Heart left ventricle (tissue), 16 donors: ENCODE results near the gene GSTCD. TPM values are rescaled to one million over a fixed set of nuclear protein-coding genes. Genes with fewer than 3 reads are reported as not detected.

Source experiments
- ATAC-seq, 4 donors: fragments of 200-7000 bp; cut with Tn5 transposase; one replicate each; pipeline ENCODE4 v1.9.1; 2020 to 2022; ENCODE audit warnings: moderate library complexity in 4 of 4, mild to moderate bottlenecking in 3 of 4, moderate number of reproducible peaks in 1 of 4
- DNase-seq, 5 donors: peaks; one replicate each; pipeline ENCODE4 v3.0.0-alpha.2; 2020
- H3K27ac ChIP-seq, 12 donors: fragments of 200-600 bp; sonication (generic) in 4 of 12; one replicate each; pipeline versions ENCODE4 v1.5.0 to v1.8.0; 2016 to 2022; ENCODE audit warnings: mild to moderate bottlenecking in 2 of 12
- H3K27me3 ChIP-seq, 9 donors: fragments of 200-600 bp; sonication (generic) in 2 of 9; one replicate each; pipeline versions ENCODE4 v1.5.1 to v1.8.0; 2016 to 2022; ENCODE audit warnings: mild to moderate bottlenecking in 3 of 9
- H3K36me3 ChIP-seq, 9 donors: fragments of 200-600 bp; sonication (generic) in 2 of 9; one replicate each; pipeline versions ENCODE4 v1.5.0 to v1.8.0; 2018 to 2022; ENCODE audit warnings: mild to moderate bottlenecking in 2 of 9
- H3K4me1 ChIP-seq, 12 donors: fragments of 200-600 bp; sonication (generic) in 4 of 12; one replicate each; pipeline versions ENCODE4 v1.5.0 to v1.8.0; 2016 to 2022; ENCODE audit warnings: mild to moderate bottlenecking in 3 of 12
- H3K4me3 ChIP-seq, 12 donors: fragments of 200-600 bp; sonication (generic) in 4 of 12; one replicate each; pipeline versions ENCODE4 v1.5.0 to v1.8.0; 2017 to 2022; ENCODE audit warnings: mild to moderate bottlenecking in 9 of 12, moderate library complexity in 4 of 12
- H3K9me3 ChIP-seq, 12 donors: fragments of 200-600 bp; sonication (generic) in 4 of 12; one replicate each; pipeline versions ENCODE4 v1.5.0 to v1.8.0; 2016 to 2022; ENCODE audit warnings: mild to moderate bottlenecking in 1 of 12
- CTCF ChIP-seq, 12 donors: fragments of 200-600 bp; sonication (generic) in 4 of 12; IDR thresholded peaks; one replicate each; pipeline versions ENCODE4 v1.5.0 to v1.8.0; 2018 to 2022; ENCODE audit warnings: antibody characterized with exemption in 12 of 12, mild to moderate bottlenecking in 5 of 12
- POLR2A ChIP-seq, 2 donors: fragments of 450-650 bp; IDR thresholded peaks; one replicate each; pipeline ENCODE4 v1.6.1; 2017; ENCODE audit warnings: antibody characterized with exemption in 2 of 2, mild to moderate bottlenecking in 2 of 2, moderate library complexity in 2 of 2
- WGBS, 4 donors: extraction: QIAGEN DNeasy Blood & Tissue Kit in 2 of 4; methylation state at CpG; one replicate each; pipeline versions ENCODE4 v1.1.5 to v1.1.7; 2013 to 2018; 5-methylcytosine and 5-hydroxymethylcytosine counted together
- intact Hi-C, 10 donors: fragments of 100-400 bp; cut with DNase I; formaldehyde crosslinking; loops; one replicate each; pipeline versions ENCODE4 v1.11.1 to v1.14.2; 2022
- long read RNA-seq, 3 donors: library from polyadenylated mRNA; unstranded; transcript quantifications; one replicate each; pipeline ENCODE4 v2.0.0, GENCODE V29; 2020 to 2021
- polyA plus RNA-seq, 2 donors: library from polyadenylated mRNA; stranded (reverse); fragments of 200-250 nt; gene quantifications; one replicate each; pipeline ENCODE4 v1.2.3, GENCODE V29; 2013
- total RNA-seq, 9 donors: library from RNA; depleted of rRNA in 2 of 9; stranded (reverse); fragments of >200 nt in 2 of 9; fragmentation: NEBNext Ultra II Directional in 3 of 9; extraction: Animal tissue kit (Norgen Biotek cat#: 25700) in 3 of 9; gene quantifications; one replicate each; pipeline versions ENCODE4 v1.1.0 to v1.2.4, GENCODE V29; 2016 to 2023
- donor health status: ischemic (EF 13 %, LVEDD 7.1; RV severe dilation, severe dysfunction).
- donor health status: healthy with polysubstance abuse.
- donor health status: DM: no; HTN: yes; CAD: no.
- donor health status: DM: no; HTN: no; CAD: no.
- donor health status: ischemic (EF 25% LVEDD 6.9; RV normal size, moderate dysfunction).
- donor health status: ischemic (EF 25% LVEDD 5.7; RV mildly dilated, moderate dysfunction).
- donor health status: healthy.
- donor health status: DM: yes; HTN: yes; CAD: no.
- donor health status: ischemic (EF 35%, LVEDD 5.7; RV mildly dilated, moderate dysfunction).
- donor health status: nonischemic (EF 11% LVEDD 7.7; RV severe dilation, severe dysfunction).
- donor health status: DM: yes; HTN: yes; CAD: no.
- donor health status: PGD.
- donor health status: ischemic (EF 29% LVEDD 5.4; RV normal size, mild dysfunction).
- donor health status: nonischemic (EF 23%, LVEDD 6.1; RV moderate dilation, normal function).

GSTCD gene, protein sequence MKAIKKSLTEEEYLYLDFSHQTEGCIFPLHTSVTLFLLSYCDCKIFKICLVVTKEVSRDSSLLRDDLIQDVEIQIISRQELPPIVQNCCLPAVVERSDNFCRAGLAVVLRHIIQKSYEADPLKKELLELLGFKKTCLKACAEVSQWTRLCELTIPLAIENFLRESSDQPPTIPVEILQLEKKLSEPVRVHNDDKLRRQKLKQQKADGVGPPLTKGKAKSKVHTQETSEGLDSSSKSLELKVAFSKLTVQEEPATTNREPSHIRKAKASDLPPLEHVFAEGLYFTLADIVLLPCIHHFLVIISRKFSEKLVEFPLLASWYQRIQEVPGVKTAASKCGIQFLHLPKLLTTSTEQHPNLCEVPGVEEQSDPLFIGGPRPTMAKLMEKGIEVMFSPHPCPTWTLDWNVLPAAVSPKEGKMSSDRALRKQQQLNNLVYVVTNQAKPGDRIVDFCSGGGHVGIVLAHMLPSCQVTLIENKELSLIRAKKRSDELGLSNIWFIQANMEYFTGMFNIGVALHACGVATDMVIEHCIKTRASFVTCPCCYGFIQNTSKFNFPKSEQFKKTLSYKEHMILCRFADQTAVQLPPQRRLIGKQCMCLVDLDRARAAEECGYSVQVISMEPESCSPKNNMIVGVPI
- total RNA-seq (1 to 10 TPM; 2.4 to 6.4 (median 5.0) TPM), polyA plus RNA-seq (1 to 10 TPM in 1 of 2 donors, under 1 TPM in 1; 0.57 to 3.2 TPM)
- long read RNA-seq, donor 1, partial matches to known transcripts, result 0 of 1 reads
- long read RNA-seq, donor 1, other reads (novel, unspliced or antisense), result 1 of 1 reads
- long read RNA-seq, donor 2, full-length matches to known transcripts, result 6 of 13 reads
- long read RNA-seq, donor 2, partial matches to known transcripts, result 4 of 13 reads
- long read RNA-seq, donor 2, other reads (novel, unspliced or antisense), result 3 of 13 reads
- long read RNA-seq, donor 3, full-length matches to known transcripts, result 1 of 3 reads
- long read RNA-seq, donor 3, partial matches to known transcripts, result 1 of 3 reads
- long read RNA-seq, donor 3, other reads (novel, unspliced or antisense), result 1 of 3 reads

DNA sequence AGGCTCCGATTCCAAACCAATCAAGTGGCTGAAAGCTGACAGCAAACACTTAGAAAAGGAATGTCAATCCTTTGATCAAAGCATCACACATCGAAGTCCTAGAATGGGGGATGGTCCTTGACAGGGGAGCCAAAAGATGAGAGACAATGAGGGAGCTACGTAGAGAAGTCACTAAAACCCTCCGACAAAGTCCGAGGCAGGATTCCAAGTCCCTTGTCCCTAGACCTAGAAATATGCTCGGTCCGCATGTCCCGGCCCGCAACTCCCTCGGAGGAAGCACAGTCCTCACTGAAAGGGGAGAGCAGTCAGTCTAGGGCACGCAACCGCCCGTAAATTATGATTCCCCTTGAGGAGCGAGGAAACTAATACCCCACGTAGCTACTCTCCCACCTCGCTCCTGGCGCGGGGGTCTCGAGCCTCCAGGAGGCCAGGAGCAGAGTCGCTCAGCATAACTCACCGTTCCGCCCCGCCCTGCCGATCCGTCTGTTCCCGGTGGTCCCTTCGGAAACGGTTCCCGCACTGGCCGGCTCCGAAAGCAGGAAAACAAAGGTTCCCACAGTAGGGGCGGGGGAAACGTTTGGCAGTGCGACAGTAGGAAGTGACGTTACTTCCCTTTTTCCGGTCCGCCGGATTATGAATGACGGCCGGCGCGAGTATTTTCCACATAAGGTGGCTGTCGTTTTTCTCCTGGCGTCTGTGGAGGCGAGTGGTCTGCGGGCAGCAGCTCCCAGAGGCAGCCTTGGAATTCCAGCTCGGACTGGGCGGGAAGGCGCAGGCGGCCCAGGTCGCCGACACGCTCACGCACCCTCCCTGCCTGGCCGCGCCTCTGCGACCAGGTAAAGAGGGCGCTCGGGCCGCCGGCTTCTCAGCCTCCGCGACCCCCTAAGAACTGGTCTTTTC lies at the start of gene GSTCD, which contains the start of gene INTS12:
Gene GSTCD (plus strand): TSS at position 604 of the 900 bp plus-strand sequence. CDS start 8,830 bp downstream, outside the sequence.
Gene INTS12 (minus strand): TSS at position 509 of the 900 bp plus-strand sequence. CDS start 8,684 bp downstream, outside the sequence.
- peaks cover 0 to 30% (median 18%) of the 10 kb centered on the region in 12 donors for H3K4me1 ChIP-seq

GRCh38 chr4:105659190-105659589 lies 49.4 kb upstream of the GSTCD start:
- no peaks in the 10 kb centered on the region for H3K36me3 ChIP-seq
- no peak overlapping the region for H3K4me3 ChIP-seq
- intact Hi-C loops, result no loop called here
- H3K4me1 ChIP-seq, result peaks cover 0 to 10% (median 0%) of the 10 kb centered on the region in 12 donors
- ATAC-seq (no peak), DNase-seq (no peak)
- TF ChIP-seq CTCF (IDR thresholded peaks at IDR 0.05), result no peak
- TF ChIP-seq POLR2A (IDR thresholded peaks at IDR 0.05), result no peak
- H3K27me3 ChIP-seq, result no peaks in the 10 kb centered on the region
- WGBS, 4 donors, result 75 to 85% (median 84%) methylated on average over 5 to 6 of the region's 6 CpGs
- H3K27ac ChIP-seq, result no peak overlapping the region
- no peaks in the 10 kb centered on the region for H3K9me3 ChIP-seq

More for the DNA sequence above, at the start of gene GSTCD, which contains the start of gene INTS12:
- 0 to 1% (median 0%) methylated on average over 14 to 63 of the region's 63 CpGs for WGBS, 4 donors
- peak in 1 of 2 donors; percentile 63 for TF ChIP-seq POLR2A (IDR thresholded peaks at IDR 0.05)
- TF ChIP-seq CTCF (IDR thresholded peaks at IDR 0.05), result no peak
- H3K27ac ChIP-seq, result peak within 1 kb of the TSS; percentile 47 to 90 (median 86)
- H3K9me3 ChIP-seq, result no peaks in the 10 kb centered on the region
- intact Hi-C loops, result loop anchor here in 3 of 10 donors (5.0 to 10.0 kb wide), 4 partner anchors 186 to 566 kb away; partner anchors contain the start of gene TET2 (in 2 of the 3)
- H3K4me3 ChIP-seq, result peak within 1 kb of the TSS; percentile 70 to 97 (median 90)
- no peaks in the 10 kb centered on the region for H3K27me3 ChIP-seq
- peak; percentile 91 to 93 (median 92) for DNase-seq
- H3K36me3 ChIP-seq, result peaks cover 0 to 4% (median 0%) of the 10 kb centered on the region in 9 donors
- ATAC-seq, result peak; percentile 95 to 99 (median 98)

- TF ChIP-seq CTCF (IDR thresholded peaks at IDR 0.05), result no peak
- TF ChIP-seq POLR2A (IDR thresholded peaks at IDR 0.05), result no peak
- Histone ChIP-seq H3K36me3 (no peaks in the 10 kb centered on the region), H3K9me3 (no peaks in the 10 kb centered on the region), H3K4me3 (no peak overlapping the region), H3K27ac (no peak overlapping the region), H3K27me3 (no peaks in the 10 kb centered on the region), H3K4me1 (peaks cover 0 to 10% (median 0%) of the 10 kb centered on the region in 12 donors)
- WGBS, 4 donors, result 95 to 97% (median 96%) methylated on average over 3 of the region's 3 CpGs
- intact Hi-C loops, result no loop called here
- DNase-seq (no peak), ATAC-seq (no peak)
Observed at GRCh38 chr4:105661028-105661427, 47.6 kb upstream of the GSTCD start.
